ENCODE measurements around the gene GPLD1.
A peak's percentile ranks its signal among the peaks of the same experiment; 100 is the strongest.
"Not testable (repeated sequence)": the region's sequence is repeated elsewhere in the genome, so short reads cannot be mapped to it uniquely, and the experiment has no call there.

The GPLD1 gene

DNA sequence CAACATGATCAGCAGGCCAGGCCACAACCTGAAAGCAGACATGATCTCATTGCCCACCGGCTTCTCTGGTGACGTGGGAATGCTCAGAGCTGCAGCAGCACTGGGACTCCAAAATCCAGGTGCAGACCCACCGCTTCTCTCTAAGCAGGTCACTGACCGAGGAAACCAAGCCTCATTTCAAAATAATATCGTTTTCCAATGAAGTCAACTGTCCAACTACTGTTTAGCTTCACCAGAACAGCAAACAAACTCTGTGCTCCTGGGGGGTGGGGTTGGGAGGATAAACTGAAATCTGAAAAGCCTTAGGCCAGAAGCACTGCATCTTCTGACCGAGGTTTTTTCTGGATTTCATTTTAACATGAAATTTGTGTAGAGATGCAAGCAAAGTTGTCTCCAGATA is at the start of gene GPLD1:
Gene GPLD1 (minus strand): TSS at position 109 of the 400 bp plus-strand sequence. CDS start 67 bp downstream, at position 42.
- no peak for DNase-seq (ENCODE audit: low read depth)

GRCh38 chr6:24537771-24538385 is 48.5 kb upstream of the GPLD1 start:
- no peak for DNase-seq (ENCODE audit: low read depth)

DNA sequence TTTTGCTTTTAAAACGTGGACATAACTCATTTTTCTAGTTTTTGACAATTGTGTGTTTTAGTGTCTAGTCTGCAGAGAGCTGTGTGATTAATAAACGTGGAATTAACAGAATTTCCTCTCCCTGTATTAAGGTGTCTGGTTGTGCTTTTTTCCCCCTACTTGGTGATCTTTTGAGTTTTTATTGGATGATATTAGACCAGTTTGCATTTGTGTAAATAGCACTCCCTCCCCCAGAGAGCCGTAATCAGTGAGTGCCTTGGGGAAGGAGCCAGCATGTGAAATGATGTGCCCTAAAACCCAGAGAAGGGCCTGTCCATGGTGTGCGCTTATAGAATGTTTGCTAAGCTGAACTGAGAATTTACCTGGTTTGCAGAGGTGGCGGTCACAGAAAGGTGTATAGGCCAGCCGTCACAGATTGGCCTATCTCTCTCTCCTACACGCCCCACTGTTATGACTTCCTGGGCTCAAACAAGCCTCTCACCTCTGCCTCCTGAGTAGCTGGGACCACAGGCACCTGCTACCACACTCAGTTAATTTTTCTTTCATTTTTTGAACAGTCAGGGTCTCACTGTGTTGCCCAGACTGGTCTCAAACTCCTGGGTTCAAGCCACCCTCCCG is 47.8 kb upstream of the GPLD1 start:
- DNase-seq (ENCODE audit: low read depth), result no peak

DNA sequence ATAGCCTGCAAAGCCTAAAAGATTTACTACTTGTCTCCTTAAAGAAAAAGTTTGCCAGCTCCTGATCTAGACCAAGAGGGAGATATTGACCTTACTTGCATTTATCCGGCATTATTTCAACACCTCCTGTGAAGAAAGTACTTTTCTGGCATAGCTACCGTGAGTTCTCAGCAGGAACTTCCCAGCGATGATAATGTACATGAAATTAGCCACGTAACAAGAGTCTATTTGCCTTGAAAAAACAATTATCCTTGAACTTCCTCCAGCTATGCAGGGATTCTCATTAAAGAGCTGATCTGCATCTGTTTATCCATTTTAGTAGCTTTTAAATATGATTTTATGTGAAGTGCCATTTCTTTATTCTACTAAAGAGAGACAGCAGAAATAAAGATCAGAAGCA is 47.1 kb upstream of the GPLD1 start:
- no peak for DNase-seq (ENCODE audit: low read depth)

- DNase-seq (ENCODE audit: low read depth), result no peak
Measured at GRCh38 chr6:24535210-24535609, 45.8 kb upstream of the GPLD1 start.

GRCh38 chr6:24534329-24534728 is 45.0 kb upstream of the GPLD1 start:
- DNase-seq (ENCODE audit: low read depth), result no peak

DNA sequence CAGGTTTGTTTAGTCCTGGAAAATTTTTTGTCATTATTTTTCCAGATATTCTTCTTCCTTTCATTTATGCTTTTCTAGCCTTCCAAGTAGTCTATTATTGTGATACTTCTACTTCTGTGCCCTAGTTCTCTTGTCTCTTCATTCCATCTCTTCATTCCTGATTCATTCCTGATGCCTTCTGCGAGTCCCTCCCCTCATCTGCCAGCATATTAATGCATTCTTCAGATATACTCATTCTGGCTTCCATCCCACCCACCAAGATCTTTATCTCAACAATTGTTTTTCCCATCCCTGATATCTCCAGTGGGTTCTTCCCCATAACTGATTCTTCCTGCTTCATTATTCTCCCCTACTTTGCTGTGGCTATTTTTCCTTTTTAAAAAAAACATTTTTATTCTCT is 40.6 kb upstream of the GPLD1 start:
- no peak for DNase-seq (ENCODE audit: low read depth)

DNA sequence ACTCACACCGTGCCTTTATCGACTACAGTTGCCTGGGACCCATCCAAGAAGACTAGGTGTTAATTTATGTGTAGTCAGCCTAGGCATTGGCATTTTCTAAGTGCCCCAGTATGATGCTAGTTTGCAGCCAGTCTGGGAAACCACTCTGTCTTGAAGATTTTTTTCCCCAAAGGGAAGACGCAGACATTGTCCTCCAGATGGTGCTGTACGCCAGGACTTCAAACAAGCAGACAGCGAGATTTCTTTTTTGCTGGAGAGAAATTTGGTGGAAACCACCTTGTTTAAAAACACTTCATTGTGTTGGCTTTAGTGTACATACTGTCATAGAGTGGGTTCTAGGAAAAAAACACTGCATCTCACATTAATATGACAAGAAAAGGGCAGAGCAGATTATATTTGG is 35.4 kb upstream of the GPLD1 start:
- DNase-seq (ENCODE audit: low read depth), result peak; percentile 24

DNA sequence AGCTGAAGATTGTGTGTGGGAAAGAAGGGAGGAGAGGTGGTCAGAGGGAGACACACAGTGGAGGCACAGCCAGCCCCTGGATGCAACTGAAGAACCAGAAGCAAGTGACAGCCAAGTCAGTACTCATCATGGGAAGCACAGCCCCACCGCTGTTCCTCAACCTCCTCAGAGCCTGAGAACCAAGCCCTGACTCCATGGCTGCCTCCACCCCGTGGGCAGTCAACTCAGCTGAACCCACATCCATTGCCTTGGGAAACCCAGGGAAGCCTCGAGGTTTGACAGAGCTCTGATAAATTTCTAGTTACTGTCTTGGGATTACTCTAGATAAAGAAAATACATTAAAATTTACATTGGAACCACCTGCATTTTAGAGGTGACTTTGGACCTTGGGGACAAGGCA is 35.0 kb upstream of the GPLD1 start:
- DNase-seq (ENCODE audit: low read depth), result no peak

DNA sequence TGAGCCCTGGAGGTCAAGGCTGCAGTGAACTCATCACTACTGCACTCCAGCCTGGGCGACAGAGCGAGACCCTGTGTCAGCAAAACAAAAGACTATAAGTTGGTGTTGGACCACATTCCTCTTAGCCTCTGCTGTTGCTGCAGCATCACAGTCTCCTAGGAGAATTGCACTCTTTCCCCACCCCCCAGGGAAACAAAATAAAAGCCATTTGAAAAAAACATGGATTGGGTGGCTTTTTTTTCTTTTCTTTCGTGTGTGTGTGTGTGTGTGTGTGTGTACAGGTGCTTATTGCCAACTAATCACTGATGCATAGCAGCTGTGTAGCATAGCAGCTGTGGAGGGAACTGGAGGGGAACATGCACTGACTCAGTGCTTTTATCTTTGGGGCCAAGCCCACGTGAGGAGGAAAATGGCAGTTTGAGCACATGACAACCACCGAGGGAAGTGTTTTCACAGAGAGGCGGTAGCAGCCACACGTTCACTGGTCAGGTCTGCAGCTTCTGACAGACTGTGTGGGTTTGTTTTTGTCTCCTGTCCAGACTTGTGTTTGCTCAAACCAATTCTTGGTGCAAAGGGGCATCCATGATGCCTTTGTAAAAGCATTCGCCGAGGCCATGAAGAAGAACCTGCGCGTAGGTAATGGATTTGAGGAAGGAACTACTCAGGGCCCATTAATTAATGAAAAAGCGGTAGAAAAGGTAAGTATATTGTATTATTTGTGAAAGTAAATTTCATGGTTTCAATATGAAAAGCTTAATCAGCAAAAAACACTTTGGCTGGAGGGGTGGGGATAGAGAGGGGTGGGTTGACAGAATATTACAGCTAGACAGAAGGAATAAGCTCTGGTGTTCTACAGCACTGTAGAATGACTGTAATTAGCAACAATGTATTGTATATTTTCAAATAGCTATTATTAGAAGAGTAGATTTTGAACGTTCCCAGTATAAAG is 33.1 kb upstream of the GPLD1 start:
- DNase-seq (ENCODE audit: low read depth), result no peak

DNA sequence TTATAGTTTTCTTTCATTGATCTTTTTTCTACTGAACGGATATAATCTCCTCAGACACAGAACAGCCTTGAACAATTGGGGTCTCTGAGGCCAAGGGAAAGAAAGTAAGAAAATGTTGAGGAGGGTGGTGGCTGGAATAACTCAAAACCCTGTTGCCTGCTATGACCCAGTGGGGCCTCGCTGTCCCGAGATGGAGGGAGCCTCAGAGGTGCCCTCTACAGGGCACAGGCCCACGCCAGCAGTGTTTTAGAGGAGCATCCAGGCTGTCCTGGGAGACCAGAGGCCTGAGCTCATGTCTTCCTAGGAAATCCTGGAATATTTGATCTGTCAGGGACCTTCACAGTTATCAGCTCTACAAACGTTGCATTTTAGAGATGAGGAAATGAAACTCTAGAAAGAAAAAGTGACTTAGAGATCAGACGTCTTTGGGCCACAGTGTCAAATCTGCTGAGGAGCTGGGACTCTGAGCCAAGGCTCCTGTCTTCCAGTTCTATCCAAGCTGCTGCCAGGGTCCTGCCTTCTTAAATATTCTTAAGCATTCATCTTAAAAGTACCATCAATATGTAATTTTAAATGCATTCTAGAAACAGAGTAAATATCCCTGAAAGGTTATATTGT is 31.7 kb upstream of the GPLD1 start:
- DNase-seq (ENCODE audit: low read depth), result no peak

GRCh38 chr6:24517659-24518543 is 28.5 kb upstream of the GPLD1 start:
- no peak for DNase-seq (ENCODE audit: low read depth)

DNA sequence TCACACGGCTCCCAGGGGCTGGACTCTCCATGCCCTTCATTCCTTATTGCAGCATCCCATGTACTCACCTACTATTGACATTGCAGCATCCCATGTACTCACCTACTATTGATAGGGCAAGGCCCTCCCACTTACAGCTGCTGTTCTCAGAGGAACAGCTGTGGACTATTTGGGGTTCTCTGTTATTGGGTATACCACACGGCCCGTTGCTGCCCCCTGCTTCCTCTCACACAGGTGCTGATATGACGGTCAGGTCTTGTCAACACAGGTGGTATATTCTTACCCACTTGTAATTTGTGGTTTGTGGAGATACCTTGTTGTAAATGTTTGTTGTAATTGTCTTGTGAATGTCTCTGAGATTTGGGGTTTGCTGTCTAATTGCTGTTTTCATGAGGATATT is 24.2 kb upstream of the GPLD1 start:
- no peak for DNase-seq (ENCODE audit: low read depth)

GRCh38 chr6:24511976-24512375 is 22.6 kb upstream of the GPLD1 start:
- DNase-seq (ENCODE audit: low read depth), result not testable (repeated sequence)

- DNase-seq (ENCODE audit: low read depth), result no peak
Measured at GRCh38 chr6:24506814-24507520, 17.6 kb upstream of the GPLD1 start.

- DNase-seq (ENCODE audit: low read depth), result no peak
Measured at GRCh38 chr6:24504649-24505586, 15.5 kb upstream of the GPLD1 start.

GRCh38 chr6:24504287-24504648 is 14.9 kb upstream of the GPLD1 start:
- no peak for DNase-seq (ENCODE audit: low read depth)

DNA sequence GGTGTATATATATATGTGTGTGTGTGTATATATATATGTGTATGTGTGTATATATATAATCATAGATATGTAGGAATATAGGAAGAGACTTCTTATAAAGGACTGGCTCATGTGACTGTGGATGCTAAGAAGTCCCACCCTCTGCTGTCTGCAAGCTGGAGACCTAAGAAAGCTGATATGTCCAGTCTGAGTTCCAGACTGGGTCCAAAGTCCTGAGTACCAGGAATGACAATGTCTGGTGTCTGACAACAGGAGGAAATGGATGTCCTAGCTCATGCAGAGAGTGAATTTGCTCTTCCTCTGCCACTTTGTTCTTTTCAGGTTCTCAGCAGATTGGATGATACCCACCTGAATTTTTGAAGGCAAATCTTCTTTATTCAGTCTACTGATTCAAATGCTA is 12.5 kb upstream of the GPLD1 start:
- DNase-seq (ENCODE audit: low read depth), result no peak

DNA sequence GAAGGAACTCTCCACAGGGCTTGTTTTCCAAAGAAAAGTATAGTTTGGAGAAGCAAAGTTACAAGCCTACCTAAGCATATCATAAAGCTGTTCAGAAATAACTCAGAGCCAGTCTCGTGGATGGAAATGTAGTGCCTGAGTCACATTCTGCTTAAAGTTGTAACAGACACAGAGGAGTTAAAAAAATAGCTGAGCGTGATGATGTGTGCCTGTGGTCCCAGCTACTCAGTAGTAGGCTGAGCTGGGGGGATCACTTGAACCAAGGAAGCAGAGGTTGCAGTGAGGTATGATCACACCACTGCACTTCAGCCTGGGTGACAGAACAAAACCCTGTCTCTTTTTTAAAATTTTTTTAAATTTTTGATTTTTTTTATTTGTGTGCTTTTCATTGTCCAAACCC is 12.0 kb upstream of the GPLD1 start:
- DNase-seq (ENCODE audit: low read depth), result no peak

GRCh38 chr6:24500683-24501082 is 11.3 kb upstream of the GPLD1 start:
- DNase-seq (ENCODE audit: low read depth), result no peak
